NCI-H510A treated with DMSO at 0.1 percent for 48 hours (cell line): Measurements from ENCODE around the gene MEAF6.
"Not testable (repeated sequence)": the region's sequence is repeated elsewhere in the genome, so short reads cannot be mapped to it uniquely, and the experiment has no call there.

Experiments used
- DNase-seq: peaks from one replicate; lab custom pipeline; 2025; lab: John Stamatoyannopoulos, UW

MEAF6 gene

DNA sequence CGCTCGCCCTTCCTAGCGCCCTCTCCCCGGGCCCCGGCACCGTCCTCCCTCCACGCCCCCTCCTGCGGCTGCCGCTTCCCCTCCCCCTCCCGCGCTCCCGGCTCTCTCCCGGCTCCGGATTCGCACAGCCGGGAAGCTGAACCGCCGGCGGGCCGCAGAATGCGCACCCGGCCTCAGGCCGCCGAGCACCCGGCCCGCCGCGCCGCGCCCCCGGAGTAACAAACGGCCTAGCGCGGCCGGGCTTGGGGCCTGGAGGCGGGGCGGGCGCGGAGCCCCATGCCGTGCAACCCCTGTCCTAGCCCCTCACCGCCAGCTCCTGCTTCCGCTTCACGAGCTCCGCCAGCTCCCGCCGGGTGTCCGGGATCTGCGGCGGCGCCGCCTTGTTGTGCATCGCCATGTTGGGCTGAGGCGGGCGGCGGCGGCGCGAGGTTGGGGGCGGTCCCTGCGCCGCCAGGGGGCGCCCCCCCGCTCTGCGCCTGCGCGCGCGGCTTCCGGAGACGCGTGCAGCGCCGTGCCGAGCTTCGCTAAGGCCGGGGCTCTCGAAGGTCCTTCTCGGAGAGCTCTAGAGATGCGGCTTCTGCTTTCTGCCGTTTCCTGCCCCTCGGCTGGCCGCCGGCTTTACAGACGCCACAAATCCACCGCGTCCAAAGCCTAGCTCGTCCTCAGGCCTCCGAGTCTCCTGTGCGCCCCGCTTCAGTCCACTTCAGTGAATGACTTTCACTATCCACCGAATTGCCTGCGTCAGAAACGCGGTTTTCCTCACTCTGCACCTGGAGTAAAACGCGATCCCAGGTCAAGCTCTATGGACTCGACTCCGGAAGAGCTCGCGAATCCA lies at the start of gene MEAF6:
MEAF6 (minus strand) TSS at position 417 of the 835 bp plus-strand sequence; CDS start at position 397, 20 bp downstream.
- peak; percentile 100 for DNase-seq

DNA sequence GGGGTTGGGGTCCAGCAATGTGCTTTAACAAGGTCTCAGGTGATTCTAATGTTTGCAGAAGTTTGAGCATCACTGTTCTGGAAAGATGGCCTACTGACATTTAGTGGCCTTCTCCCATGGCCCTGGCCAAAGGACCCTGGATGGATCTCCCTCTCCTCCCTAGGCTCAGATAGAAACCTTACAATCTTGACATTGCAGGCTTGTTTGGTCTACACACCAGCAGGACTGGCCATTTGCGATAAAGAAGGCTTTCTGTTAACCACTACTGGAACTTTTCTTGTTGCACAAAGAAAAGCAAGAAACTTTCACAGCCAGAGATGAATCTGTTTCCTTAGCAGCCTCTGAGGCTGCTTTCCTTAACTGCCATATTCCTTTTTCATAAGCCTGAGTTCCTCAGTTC lies 48.4 kb upstream of the MEAF6 start:
- DNase-seq, result no peak

DNA sequence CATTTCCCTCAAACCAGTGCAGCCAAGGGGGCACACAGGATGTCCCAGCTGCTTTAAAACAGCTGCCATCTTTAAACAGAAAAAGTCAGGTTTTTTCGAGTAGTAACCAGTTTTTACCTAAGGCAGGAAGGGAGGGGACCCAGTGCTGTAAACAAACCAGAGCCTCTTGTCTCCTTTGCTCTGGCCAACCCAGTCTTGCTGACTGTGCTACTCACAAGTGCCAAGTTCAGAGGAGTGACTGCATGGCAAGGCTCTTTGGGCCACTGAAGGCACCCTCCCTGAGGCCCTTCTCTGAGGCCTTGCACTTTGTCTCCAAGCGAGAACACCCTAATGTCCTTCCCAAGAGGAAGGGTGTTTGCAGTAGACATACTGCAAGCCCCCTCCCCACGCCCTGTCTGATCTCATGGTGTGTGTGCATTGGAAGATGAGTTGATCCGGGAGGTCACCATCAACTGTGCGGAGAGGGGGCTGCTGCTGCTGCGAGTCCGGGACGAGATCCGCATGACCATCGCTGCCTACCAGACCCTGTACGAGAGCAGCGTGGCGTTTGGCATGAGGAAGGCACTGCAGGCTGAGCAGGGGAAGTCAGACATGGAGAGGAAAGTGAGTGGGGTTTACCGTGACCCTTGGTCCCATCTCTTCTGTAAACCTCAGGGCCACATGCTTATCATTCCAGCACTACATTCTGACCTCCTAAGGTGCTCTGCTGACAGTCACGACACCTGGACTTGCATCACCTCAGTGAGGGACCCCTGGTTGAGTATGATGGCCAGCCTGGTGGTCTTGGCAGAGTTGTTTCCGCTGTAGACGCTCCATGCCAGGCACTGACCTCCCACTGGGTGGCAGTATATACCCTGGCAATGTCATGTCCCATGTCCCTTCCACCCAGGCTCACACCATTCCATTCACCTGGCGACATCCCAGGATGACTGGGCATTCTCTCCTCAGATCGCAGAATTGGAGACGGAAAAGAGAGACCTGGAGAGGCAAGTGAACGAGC lies 46.9 kb upstream of the MEAF6 start:
- DNase-seq, result peak; percentile 87

DNA sequence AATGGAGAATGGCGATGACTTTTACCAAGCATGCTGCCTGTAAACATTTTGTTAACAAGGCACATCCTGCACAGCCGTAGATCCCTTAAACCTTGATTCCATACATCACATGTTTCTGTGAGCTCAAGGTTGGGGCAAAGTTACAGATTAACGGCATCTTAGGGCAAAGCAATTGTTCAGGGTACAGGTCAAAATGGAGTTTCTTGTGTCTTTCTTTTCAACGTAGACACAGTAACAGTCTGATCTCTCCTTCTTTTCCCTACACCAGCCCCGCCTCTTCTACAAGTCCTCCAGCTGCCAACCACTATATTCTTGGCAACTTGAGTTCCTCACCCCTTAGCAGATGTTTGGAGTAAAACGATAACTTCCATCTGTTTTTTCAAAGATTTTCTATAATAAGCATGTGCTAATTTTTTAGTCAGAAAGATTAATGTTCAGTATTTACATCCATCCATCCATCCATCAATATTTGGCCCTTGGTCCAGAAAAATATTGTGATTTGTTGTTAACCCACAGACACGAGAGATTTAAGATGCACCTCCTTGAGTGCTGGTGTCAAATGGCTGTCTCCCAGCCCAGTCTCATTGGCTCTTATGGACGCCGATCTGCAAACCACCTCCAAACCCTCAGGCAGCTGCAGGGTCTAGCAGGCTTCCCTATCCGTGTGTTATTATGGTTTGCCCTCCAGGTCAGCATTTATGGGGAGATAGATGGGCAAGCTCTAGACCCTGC lies 46.0 kb upstream of the MEAF6 start:
- DNase-seq, result no peak

DNA sequence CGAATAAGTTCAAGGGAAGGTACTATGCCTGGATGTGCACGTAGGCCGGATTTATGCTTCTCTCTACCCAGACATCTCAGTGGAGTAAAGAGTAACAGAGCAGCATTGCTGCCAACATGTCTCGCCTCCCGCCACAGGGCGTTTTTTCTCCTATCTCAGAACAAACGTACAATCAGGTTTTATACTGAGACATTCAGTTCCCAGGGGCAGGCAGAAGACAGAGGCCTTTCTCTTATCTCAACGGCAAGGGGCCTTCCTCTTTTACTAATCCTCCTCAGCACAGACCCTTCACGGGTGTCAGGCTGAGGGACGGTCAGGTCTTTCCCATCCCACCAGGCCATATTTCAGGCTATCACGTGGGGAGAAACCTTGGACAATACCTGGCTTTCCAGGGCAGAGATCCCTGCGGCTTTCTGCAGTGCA lies 45.4 kb upstream of the MEAF6 start:
- not testable (repeated sequence) for DNase-seq

DNA sequence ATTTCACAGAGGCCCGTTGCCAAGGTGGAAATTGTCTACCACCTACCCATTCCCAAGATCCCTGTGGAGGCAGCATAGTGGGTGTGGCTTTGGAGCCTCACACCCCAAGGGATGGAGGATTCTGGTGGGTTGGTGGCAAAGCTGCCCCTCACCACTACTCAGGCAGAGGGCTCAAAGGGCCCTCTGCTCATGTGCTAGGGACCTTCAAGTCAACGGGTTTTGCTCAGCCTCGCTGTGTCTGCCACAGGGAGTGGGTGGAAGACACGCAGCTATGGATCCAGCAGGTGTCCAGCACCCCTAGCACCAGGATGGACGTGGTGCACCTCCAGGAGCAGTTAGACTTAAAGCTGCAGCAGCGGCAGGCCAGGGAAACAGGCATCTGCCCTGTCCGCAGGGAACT lies 44.5 kb upstream of the MEAF6 start:
- DNase-seq, result no peak

DNA sequence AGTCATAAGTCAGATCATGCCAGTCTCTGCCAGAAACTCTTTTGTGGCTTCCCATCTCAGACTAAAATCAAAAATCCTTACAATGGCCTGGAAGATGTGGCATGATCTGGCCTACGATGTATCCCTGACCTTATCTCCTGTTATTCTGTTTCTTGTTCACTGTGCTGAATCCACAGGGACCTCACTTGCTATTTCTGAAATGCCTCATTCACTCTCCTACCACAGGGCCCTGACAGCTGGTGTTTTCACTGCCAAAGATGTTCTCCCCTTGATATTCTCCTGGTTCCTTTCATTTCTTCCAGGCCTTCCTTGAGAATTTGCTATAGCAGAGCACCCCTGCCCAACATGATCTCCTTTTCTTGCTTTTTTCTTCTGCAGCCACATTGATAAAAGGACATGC lies 43.8 kb upstream of the MEAF6 start:
- DNase-seq, result no peak

DNA sequence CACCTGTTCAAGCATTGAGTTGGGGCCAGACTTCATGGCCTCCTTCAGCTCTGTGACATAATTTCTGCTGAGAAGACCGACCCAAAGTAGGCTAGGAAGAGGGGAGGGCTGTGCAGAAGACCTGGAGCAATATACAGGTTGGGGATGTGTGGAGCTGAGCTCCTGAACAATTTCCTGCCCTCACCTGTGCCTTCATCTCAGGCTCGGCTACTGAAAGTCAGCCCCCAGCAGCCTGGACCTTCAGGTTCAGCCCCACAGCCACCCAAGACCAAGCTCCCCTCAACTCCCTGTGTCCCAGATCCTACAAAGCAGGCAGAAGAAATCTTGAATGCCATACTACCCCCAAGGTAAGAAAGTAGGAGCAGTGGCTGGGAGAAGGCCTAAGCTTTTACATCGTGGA lies 42.8 kb upstream of the MEAF6 start:
- peak; percentile 99 for DNase-seq

DNA sequence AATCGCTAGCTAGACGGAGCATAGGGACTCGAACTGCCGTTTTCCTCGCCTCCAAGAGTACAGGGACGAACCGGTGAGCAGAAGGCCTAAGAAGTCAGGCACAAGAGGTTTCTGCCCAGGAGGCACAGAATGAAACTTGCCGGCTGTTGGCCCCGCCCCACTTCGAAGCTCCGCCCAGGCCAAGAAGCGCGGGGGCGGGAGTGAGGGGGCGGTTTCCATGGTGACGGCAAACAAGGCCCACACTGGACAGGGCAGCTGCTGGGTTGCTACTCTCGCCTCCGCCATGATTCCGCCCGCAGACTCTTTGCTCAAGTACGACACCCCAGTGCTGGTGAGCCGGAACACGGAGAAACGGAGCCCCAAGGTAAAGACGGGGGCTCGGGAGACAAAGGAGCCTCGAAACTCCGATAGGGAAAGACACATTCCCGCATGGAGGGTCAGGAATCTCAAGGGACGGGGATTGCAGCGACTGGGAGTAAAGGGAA lies 42.2 kb upstream of the MEAF6 start, which contains the start of gene DNALI1:
DNALI1 (plus strand) TSS at position 229 of the 485 bp plus-strand sequence; CDS start at position 284, 55 bp downstream.
- peak; percentile 100 for DNase-seq

DNA sequence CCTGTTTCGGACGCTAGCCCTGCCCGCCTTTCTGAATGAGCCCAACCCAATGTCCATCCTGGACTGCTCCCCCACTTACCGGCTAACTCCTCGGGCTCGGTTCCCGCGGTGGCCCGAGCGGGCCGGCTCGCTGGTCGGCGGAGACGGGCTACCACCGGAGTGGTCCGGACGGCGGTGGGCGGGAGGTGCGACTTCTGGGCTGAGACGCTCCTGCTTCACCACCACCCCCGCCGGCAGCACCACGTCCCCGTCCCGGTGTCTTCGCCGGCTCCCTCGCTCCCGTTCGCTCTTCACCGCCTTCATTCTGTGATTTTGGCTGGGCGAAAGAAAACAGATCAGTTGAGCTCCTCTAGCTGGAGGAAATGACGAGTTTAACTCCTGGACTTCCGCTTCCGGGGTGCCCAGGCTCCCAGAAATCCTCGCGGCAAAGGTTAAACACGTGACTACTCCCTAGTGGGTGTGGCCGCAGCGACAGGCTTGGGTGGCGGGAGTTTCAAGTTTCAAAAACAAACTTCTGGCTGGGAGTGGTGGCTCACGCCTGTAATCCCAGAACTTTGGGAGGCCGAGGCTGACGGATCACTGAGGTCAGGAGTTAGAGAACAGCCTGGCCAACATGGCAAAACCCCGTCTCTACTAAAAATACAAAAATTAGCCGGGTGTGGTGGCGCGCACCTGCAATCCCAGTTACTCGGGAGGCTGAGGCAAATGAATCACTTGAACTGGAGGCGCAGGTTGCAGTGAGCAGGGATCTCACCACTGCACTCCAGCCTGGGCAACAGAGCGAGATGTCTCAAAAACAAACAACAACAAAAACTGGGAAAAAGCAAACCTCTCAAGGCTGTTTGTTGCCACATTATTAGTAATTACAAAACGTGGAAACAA lies 39.6 kb upstream of the MEAF6 start, which contains the start of gene SNIP1:
SNIP1 (minus strand) TSS at position 367 of the 882 bp plus-strand sequence; CDS start at position 303, 64 bp downstream.
- peak; percentile 100 for DNase-seq

DNA sequence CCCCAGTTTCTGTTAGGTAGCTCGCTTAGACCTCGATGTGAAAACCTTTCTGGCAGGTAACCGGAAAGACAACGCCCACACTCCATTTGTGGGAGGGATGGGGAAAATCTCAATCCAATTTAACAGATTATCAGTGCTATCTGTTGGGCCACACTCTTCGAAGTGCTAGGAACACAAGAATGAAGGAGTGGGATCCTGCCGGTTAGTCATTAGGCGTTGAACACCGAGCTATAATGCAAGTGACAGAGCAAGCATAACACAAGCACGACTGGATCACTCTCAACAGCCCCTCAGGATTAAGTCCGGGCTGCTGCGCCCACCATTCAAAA lies 39.0 kb upstream of the MEAF6 start:
- DNase-seq, result no peak

DNA sequence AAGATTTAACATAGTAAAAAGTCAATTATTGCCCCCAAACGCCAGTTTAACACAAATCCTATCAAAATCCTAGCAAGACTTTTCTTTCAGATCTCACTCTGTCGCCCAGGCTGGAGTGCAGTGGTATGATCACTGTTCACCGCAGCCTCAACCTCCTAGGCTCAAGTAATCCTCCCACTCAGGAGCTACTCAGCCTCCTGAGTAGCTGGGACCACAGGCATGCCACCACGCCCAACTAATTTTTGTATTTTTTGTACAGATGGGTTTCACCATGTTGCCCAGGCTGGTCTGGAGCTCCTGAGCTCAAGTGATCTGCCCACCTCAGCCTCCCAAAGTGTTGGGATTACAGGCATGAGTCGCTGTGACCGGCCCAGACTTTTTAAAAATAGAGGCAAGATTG lies 34.8 kb upstream of the MEAF6 start:
- DNase-seq, result no peak

DNA sequence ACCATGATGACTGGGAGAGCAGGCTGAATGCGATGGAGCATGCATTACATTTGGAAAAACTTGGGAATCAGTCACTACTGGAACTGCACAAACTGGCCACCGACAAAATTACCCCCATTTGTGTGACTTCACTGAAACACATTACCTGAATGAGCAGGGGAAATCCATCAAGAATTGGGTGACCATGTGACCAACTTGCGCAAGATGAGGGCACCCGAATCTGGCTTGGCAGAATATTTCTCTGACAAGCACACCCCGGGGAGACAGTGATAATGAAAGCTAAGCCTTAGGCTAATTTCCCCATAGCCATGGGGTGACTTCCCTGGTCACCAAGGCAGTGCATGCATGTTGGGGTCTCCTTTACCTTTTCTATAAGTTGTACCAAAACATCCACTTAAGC lies 30.5 kb upstream of the MEAF6 start:
- no peak for DNase-seq

DNA sequence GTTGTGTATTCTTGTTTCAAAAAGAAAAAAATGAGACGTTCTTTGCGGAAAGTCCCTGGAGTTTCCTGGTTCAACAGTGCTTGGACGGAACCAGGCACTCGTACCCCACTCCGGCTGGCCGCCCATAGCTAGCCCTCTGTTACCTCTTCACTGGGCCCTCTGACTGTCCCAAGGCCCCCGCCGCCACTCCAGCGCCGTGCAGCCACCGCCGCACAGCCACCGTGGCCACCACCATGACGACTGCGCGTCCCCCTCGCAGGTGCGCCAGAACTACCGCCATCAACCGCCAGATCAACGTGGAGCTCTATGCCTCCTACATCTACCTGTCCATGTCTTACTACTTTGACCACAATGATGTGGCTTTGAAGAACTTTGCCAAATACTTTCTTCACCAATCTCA lies 30.0 kb upstream of the MEAF6 start:
- DNase-seq, result no peak

DNA sequence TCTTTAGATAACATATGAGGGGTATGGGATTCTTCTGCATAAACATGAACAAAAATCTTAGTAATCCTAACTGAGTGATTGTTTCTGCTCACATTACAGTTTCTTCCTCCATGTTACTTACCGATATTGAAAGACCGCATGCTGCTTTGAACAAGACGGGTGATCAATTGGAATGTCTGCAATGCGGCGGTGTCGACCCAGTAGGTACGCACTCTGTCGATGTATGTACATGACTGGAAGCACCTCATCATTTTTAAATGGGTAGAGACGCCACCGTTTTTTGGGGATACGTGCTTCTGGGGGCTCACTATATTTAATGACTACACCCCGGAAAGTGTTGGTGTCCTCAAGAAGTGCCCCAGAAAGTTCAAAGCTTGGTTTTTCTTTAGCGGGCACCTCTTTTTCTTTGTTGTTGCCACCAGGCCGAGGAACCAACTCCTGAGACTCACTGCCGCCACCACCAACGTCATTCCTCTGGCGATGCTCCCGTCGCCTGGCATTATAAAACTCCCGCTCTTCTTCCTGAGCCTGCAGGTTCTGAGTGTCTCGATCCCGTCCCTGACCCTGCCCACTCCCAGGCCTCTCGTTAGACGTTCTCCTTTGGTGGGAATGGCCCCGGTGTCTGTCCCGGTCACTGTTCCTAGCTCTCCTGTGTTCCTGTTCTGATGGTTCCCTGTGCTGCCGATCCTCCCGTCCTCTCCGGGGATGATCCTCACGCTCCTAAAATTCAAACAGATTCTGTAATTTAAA lies 25.6 kb upstream of the MEAF6 start:
- no peak for DNase-seq

DNA sequence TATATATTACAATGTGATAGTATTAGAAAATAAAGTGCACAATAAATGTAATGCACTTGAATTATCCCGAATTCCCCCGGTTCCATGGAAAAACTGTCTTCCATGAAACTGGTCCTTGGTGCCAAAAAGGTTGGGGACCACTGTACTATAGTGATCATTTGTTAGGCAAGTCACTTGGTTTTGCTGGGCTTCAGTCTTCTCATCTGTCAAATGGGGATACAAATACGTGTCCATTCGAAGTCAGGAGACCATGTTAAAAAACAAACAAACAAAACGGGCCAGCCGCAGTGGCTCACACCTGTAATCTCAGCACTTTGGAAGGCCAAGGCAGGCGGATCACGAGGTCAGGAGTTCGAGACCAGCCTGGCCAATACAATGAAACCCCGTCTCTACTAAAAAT lies 24.6 kb upstream of the MEAF6 start:
- DNase-seq, result not testable (repeated sequence)

DNA sequence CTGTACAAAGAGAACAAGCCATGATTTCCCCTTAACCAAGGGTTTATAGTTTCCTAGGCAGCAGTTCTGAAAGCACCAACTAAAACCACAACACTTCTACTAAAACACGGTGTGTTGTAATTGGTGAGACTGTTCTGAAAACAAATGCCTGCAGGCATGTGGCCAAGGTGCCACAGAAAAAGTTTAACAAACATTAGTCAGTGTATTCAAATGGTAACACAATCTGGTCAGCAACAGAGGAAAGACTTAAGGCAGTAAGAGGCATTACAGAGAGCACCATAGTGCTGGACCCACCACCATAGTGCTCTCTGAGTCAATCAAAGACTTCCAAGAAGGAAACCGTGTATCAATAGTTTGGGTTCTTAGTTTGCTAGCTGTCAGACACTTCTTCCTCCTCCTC lies 22.8 kb upstream of the MEAF6 start:
- no peak for DNase-seq

DNA sequence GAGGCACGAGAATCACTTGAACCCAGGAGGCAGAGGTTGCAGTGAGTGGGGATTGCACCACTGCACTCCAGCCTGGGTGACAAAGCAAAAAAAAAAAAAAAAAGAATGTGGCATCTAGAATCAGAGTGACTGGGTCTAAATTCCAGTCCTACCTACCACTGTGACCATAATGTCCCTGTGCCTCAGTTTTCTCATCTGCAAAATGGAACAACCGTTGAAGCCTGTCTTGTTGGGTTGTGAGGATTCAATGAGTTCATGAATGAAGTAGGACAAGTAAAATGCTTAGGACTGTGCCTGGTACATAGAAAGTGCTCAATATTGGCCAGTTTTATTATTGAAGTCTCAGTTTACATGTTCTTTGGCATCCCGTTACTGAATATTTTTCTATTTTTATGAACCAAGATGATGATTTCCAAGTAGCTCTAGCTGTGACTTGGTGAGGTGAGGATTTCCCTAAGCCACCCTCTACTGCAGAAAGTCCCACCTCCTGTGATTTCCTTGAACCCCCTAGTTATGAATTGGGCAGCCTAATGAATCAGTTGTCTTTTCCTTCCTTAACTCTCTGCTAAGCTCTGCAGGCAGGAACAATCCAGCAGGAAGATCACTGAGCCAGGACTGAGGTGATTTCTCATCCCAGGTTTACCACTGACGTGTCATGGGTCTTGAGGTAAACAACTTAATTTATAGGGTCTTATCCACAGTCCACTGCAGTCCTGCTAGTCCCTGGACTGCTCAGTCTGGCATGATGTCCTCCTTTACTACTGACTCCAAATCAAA lies 18.9 kb upstream of the MEAF6 start:
- DNase-seq, result no peak
